Smooth muscle cell (in vitro differentiated cells): ENCODE results near the gene KCNK16. TPM values are rescaled to one million over a fixed set of nuclear protein-coding genes. Genes with fewer than 3 reads are reported as not detected.
A peak's percentile ranks its signal among the peaks of the same experiment; 100 is the strongest.

ENCODE experiments used
- DNase-seq: peaks from one replicate; lab custom pipeline; 2025; ENCODE audit not compliant: unreplicated experiment; lab: John Stamatoyannopoulos, UW
- H2AFZ ChIP-seq: fragments of 200-600 bp; sonication (generic); 2 replicates; pipeline ENCODE4 v1.6.0; 2016; ENCODE audit warnings: antibody characterized with exemption, low read depth, mild to moderate bottlenecking
- H3F3A ChIP-seq: fragments of 200-600 bp; sonication (generic); 2 replicates; pipeline ENCODE4 v1.6.0; 2017; ENCODE audit warnings: antibody characterized with exemption, low read depth
- H3K27ac ChIP-seq: fragments of 200-600 bp; sonication (generic); 2 replicates; pipeline ENCODE4 v1.5.1; 2016; ENCODE audit warnings: low read depth, mild to moderate bottlenecking
- H3K27me3 ChIP-seq: fragments of 200-600 bp; sonication (generic); 2 replicates; pipeline ENCODE4 v1.6.1; 2016; ENCODE audit warnings: low read depth, mild to moderate bottlenecking
- H3K36me3 ChIP-seq: fragments of 200-600 bp; sonication (generic); 2 replicates; pipeline ENCODE4 v1.5.1; 2016; ENCODE audit warnings: low read depth
- H3K4me1 ChIP-seq: fragments of 200-600 bp; sonication (generic); 2 replicates; pipeline ENCODE4 v1.5.1; 2016; ENCODE audit warnings: low read depth
- H3K4me2 ChIP-seq: fragments of 200-600 bp; sonication (generic); 2 replicates; pipeline ENCODE4 v1.6.0; 2016; ENCODE audit warnings: mild to moderate bottlenecking
- H3K4me3 ChIP-seq: fragments of 200-600 bp; sonication (generic); 2 replicates; pipeline ENCODE4 v1.5.1; 2016; ENCODE audit warnings: mild to moderate bottlenecking
- H3K79me2 ChIP-seq: fragments of 200-600 bp; sonication (generic); 2 replicates; pipeline ENCODE4 v1.6.0; 2016; ENCODE audit warnings: low read depth, mild to moderate bottlenecking
- H3K9ac ChIP-seq: fragments of 200-600 bp; sonication (generic); 2 replicates; pipeline ENCODE4 v1.6.0; 2016; ENCODE audit warnings: low read depth
- H3K9me3 ChIP-seq: fragments of 200-600 bp; sonication (generic); replicated peaks from 2 replicates; pipeline ENCODE4 v1.5.1; 2016; ENCODE audit warnings: low read depth
- H4K20me1 ChIP-seq: fragments of 200-600 bp; sonication (generic); 2 replicates; pipeline ENCODE4 v1.6.0; 2016; ENCODE audit warnings: low read depth
- WGBS: methylation state at CpG from one replicate; pipeline ENCODE4 v1.1.7; 2016; ENCODE audit warnings: low lambda C conversion rate; 5-methylcytosine and 5-hydroxymethylcytosine counted together
- polyA plus RNA-seq: library from polyadenylated mRNA; unstranded; fragments of >200 nt; fragmentation: Nextera tagmentation; extraction: Ambion mirVana; gene quantifications from 2 replicates; pipeline ENCODE4 v1.2.1, GENCODE V29; 2016
- total RNA-seq: library from RNA; depleted of rRNA; stranded (reverse); fragments of >200 nt; gene quantifications from 2 replicates; pipeline ENCODE4 v1.2.3, GENCODE V29; 2014
- TF ChIP-seq, protein P1 (sequence below): fragments of 200-600 bp; sonication (generic); IDR thresholded peaks from 2 replicates; pipeline ENCODE4 v1.5.1; 2017; ENCODE audit warnings: borderline replicate concordance, mild to moderate bottlenecking, antibody characterized with exemption; ENCODE audit not compliant: insufficient read depth, poor library complexity, severe bottlenecking

KCNK16 gene
- total and polyA plus RNA-seq, 2 experiments from 2014 or later: not detected

DNA sequence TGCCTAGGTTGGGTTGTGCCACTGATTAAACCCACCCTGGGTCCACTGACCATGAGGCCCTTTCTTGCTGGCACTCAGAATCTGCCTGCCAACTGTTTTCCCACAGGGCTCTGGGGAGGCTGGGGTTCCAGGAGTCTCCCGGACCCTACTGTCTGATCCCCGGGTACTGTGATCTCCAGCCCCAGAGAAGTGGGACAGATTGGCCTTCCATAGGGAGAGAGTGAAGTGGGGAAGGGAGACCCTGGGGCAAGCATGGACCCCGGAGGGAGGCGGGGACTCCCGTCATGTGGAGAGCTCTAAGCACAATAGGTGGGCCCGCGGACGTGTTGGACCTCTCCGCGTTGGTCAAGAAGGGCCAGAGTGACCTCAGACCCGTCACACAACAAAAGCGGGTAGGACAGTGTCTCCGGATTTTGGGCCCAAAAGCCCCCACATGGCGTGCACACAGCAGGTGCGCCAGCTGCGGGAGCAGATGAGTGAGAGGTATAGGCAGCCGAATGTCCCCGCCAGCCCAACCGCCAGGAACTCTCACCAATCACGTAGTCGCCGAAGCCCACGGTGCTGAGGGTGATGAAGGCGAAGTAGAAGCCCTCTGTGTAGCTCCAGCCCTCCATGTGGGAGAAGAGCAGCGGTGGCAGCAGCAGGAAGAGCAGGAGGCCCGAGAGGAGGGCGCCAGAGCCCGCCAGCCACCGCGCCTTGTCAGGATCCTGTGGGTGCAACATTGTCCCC, 18.9 kb downstream of the KCNK16 start:
- H3K9ac ChIP-seq: no peak overlapping the region
- H2AFZ ChIP-seq: no peak overlapping the region
- no peak overlapping the region for H3K27ac ChIP-seq
- peaks cover 43% of the 10 kb centered on the region for H3K27me3 ChIP-seq
- no peaks in the 10 kb centered on the region for H3K4me1 ChIP-seq
- no peak for DNase-seq
- TF ChIP-seq, protein P1, sequence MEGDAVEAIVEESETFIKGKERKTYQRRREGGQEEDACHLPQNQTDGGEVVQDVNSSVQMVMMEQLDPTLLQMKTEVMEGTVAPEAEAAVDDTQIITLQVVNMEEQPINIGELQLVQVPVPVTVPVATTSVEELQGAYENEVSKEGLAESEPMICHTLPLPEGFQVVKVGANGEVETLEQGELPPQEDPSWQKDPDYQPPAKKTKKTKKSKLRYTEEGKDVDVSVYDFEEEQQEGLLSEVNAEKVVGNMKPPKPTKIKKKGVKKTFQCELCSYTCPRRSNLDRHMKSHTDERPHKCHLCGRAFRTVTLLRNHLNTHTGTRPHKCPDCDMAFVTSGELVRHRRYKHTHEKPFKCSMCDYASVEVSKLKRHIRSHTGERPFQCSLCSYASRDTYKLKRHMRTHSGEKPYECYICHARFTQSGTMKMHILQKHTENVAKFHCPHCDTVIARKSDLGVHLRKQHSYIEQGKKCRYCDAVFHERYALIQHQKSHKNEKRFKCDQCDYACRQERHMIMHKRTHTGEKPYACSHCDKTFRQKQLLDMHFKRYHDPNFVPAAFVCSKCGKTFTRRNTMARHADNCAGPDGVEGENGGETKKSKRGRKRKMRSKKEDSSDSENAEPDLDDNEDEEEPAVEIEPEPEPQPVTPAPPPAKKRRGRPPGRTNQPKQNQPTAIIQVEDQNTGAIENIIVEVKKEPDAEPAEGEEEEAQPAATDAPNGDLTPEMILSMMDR: no peak
- H3K4me3 ChIP-seq: no peak overlapping the region
- H4K20me1 ChIP-seq: no peaks in the 10 kb centered on the region
- H3K4me2 ChIP-seq: no peak overlapping the region
- no peaks in the 10 kb centered on the region for H3K36me3 ChIP-seq
- no peaks in the 10 kb centered on the region for H3F3A ChIP-seq
- WGBS: 88% methylated on average over 30 of the region's 30 CpGs
- no peaks in the 10 kb centered on the region for H3K9me3 ChIP-seq
- H3K79me2 ChIP-seq: no peaks in the 10 kb centered on the region

DNA sequence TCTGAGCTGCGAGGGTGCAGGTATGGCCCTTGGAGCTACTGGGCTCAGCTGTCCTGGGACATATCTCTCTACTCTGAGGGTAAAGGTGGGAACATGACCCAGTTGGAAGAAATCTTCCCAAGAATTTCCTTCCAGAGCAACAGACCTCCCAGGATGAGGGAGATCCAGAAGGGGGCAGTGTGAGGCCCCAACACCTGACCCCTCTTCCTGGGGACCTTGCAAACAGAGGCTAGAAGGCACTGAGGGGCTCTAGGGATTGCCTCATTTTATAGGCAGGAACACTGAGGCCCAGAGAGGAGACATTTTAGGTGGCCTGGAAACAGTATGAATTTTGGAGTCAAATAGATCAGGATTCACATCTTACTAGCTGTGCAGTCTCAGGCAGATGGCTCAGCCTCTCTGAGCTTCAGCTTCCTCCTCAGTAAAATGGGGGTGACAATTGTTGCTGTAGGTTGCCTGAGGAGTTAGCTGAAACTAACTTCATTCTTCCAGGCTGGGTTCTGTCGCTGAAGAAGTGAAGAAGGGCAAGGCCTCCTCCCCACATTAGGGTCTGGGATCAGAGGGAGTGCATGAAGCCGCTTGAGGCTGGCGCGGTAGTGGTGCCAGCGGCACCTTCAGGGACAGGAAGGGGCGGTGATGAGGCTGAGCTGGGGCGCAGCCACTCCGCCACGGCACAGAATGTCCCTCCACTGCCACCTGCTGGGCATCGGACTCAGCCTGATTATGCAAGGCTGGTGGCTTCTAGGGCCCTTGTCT, 19.7 kb downstream of the KCNK16 start:
- Histone ChIP-seq H2AFZ (peak overlapping the region; percentile 88), H3K9me3 (no peaks in the 10 kb centered on the region), H3K4me1 (no peaks in the 10 kb centered on the region), H3K36me3 (no peaks in the 10 kb centered on the region), H3K27ac (no peak overlapping the region), H4K20me1 (no peaks in the 10 kb centered on the region), H3K27me3 (peaks cover 47% of the 10 kb centered on the region), H3K4me2 (peak overlapping the region; percentile 82), H3K9ac (no peak overlapping the region), H3K4me3 (peak overlapping the region; percentile 34), H3K79me2 (no peaks in the 10 kb centered on the region), H3F3A (no peaks in the 10 kb centered on the region)
- WGBS: 9% methylated on average over 11 of the region's 11 CpGs
- TF ChIP-seq, protein P1: peak; percentile 83
- peak; percentile 26 for DNase-seq

DNA sequence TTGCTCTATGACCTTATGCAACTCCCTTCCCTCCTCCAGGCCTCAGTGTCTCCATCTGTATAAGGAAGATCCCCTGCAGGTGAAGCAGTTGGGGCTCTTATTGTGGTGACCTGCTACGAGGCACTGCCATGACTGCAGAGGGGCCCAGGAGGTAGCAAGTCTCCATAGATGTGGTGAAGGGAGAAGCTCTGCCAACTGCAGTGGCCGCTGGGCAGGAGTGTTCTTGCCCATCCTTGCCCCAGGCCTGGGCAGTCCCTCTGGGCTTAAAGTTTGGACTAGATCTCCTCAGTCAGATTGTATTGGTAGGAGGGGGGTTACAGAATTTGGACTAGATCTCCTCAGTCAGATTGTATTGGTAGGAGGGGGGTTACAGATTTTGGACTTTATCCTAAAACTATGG, 20.5 kb downstream of the KCNK16 start:
- no peaks in the 10 kb centered on the region for H3K36me3 ChIP-seq
- H3F3A ChIP-seq: no peaks in the 10 kb centered on the region
- no peak overlapping the region for H3K9ac ChIP-seq
- no peak overlapping the region for H3K27ac ChIP-seq
- no peaks in the 10 kb centered on the region for H3K9me3 ChIP-seq
- no peaks in the 10 kb centered on the region for H3K79me2 ChIP-seq
- H2AFZ ChIP-seq: no peak overlapping the region
- no peak overlapping the region for H3K4me2 ChIP-seq
- no peaks in the 10 kb centered on the region for H3K4me1 ChIP-seq
- no peak for DNase-seq
- TF ChIP-seq, protein P1: no peak
- no peak overlapping the region for H3K4me3 ChIP-seq
- H3K27me3 ChIP-seq: peaks cover 46% of the 10 kb centered on the region
- no peaks in the 10 kb centered on the region for H4K20me1 ChIP-seq
- 96% methylated on average over 2 of the region's 2 CpGs for WGBS
